DND-41 (cell line): ENCODE results near the gene PRKAR1B.

Source experiments
- CTCF ChIP-seq: IDR thresholded peaks from 2 replicates; pipeline ENCODE4 v1.5.1; 2012; ENCODE audit warnings: borderline replicate concordance, low read length, moderate library complexity, mild to moderate bottlenecking; ENCODE audit not compliant: poor library complexity, severe bottlenecking; ENCODE audit errors: extremely low read depth
- EZH2 ChIP-seq: IDR thresholded peaks from 3 replicates; pipeline ENCODE4 v1.6.1; 2012; ENCODE audit warnings: borderline replicate concordance, low read depth, mild to moderate bottlenecking, moderate library complexity, low read length, inconsistent platforms; ENCODE audit not compliant: severe bottlenecking

- TF ChIP-seq CTCF, result no peak
- no peak for TF ChIP-seq EZH2
Measured at GRCh38 chr7:582081-582835, 144.8 kb downstream of the PRKAR1B start.
